OCI-LY3 (cell line): ENCODE results near the gene SOX9.

Experiments
- H2AFZ ChIP-seq: fragments of 200-600, 300-600 bp; shearing (Covaris generic); 2 replicates; pipeline ENCODE4 v1.6.0; 2014; ENCODE audit warnings: antibody characterized with exemption, low read depth, low read length
- H3K27ac ChIP-seq: fragments of 200-600, 300-600 bp; sonication (generic); 2 replicates; pipeline ENCODE4 v1.5.1; 2014; ENCODE audit warnings: mild to moderate bottlenecking, low read length, moderate library complexity, mixed read lengths
- H3K27me3 ChIP-seq: fragments of 200-600, 300-600 bp; sonication (generic); 2 replicates; pipeline ENCODE4 v1.6.1; 2014; ENCODE audit warnings: low read depth, low read length, mixed read lengths
- H3K36me3 ChIP-seq: fragments of 200-600, 300-600 bp; sonication (generic); replicated peaks from 2 replicates; pipeline ENCODE3; 2014; ENCODE audit warnings: low read depth, low read length, mixed read lengths
- H3K4me1 ChIP-seq: fragments of 300-600, 200-600 bp; sonication (generic); 2 replicates; pipeline ENCODE4 v1.6.1; 2014; ENCODE audit warnings: low read length, mixed read lengths
- H3K4me2 ChIP-seq: fragments of 200-600, 300-600 bp; sonication (generic); 2 replicates; pipeline ENCODE4 v1.6.1; 2014; ENCODE audit warnings: low read length, mixed read lengths
- H3K4me3 ChIP-seq: fragments of 300-600, 200-600 bp; sonication (generic); 2 replicates; pipeline ENCODE4 v1.5.1; 2014; ENCODE audit warnings: antibody characterized with exemption, mild to moderate bottlenecking, low read length, moderate library complexity
- H3K79me2 ChIP-seq: fragments of 300-600, 200-600 bp; shearing (Covaris generic); 2 replicates; pipeline ENCODE4 v1.6.1; 2014; ENCODE audit warnings: mild to moderate bottlenecking, low read length, mixed read lengths
- H3K9ac ChIP-seq: fragments of 300-600, 200-600 bp; shearing (Covaris generic); 2 replicates; pipeline ENCODE4 v1.6.0; 2014; ENCODE audit warnings: mild to moderate bottlenecking, low read length, moderate library complexity
- H3K9me3 ChIP-seq: fragments of 200-600, 300-600 bp; shearing (Covaris generic); 2 replicates; pipeline ENCODE4 v1.6.1; 2014; ENCODE audit warnings: low read length, mixed read lengths; ENCODE audit not compliant: insufficient read depth
- H4K20me1 ChIP-seq: fragments of 200-600, 300-600 bp; sonication (generic); 2 replicates; pipeline ENCODE4 v1.6.1; 2016; ENCODE audit warnings: low read length, mixed read lengths; ENCODE audit not compliant: insufficient read depth
- CTCF ChIP-seq: fragments of 200-600, 300-600 bp; sonication (generic); IDR thresholded peaks from 2 replicates; pipeline ENCODE4 v1.5.1; 2014; ENCODE audit warnings: antibody characterized with exemption, low read length, low read depth
- EZH2phosphoT487 ChIP-seq: fragments of 200-600 bp; shearing (Covaris generic); IDR thresholded peaks from 2 replicates; pipeline ENCODE4 v1.6.1; 2018; ENCODE audit warnings: antibody characterized with exemption, mixed run types, low read depth

Gene SOX9

GRCh38 chr17:72163474-72163873, 42.7 kb downstream of the SOX9 start:
- no peak overlapping the region for H3K9ac ChIP-seq
- H3K4me1 ChIP-seq = no peaks in the 10 kb centered on the region
- H3K27me3 ChIP-seq = no peaks in the 10 kb centered on the region
- H2AFZ ChIP-seq = no peak overlapping the region
- H3K4me3 ChIP-seq = no peak overlapping the region
- no peaks in the 10 kb centered on the region for H3K9me3 ChIP-seq
- no peak overlapping the region for H3K27ac ChIP-seq
- H3K79me2 ChIP-seq = no peaks in the 10 kb centered on the region
- no peaks in the 10 kb centered on the region for H3K36me3 ChIP-seq
- no peaks in the 10 kb centered on the region for H4K20me1 ChIP-seq
- no peak overlapping the region for H3K4me2 ChIP-seq
- TF ChIP-seq EZH2phosphoT487 (no peak), CTCF (no peak)

- Histone ChIP-seq H4K20me1 (no peaks in the 10 kb centered on the region), H3K27ac (no peak overlapping the region), H3K9me3 (no peaks in the 10 kb centered on the region), H3K4me1 (no peaks in the 10 kb centered on the region), H3K9ac (no peak overlapping the region), H3K4me3 (no peak overlapping the region), H2AFZ (no peak overlapping the region), H3K4me2 (no peak overlapping the region), H3K27me3 (peaks cover 2% of the 10 kb centered on the region; the same call in 1 of the 2 replicates), H3K79me2 (no peaks in the 10 kb centered on the region), H3K36me3 (no peaks in the 10 kb centered on the region)
- TF ChIP-seq CTCF = no peak
- no peak for TF ChIP-seq EZH2phosphoT487
Measured at GRCh38 chr17:72164158-72164739, 43.4 kb downstream of the SOX9 start.

- no peaks in the 10 kb centered on the region for H3K9me3 ChIP-seq
- H3K4me1 ChIP-seq = no peaks in the 10 kb centered on the region
- H4K20me1 ChIP-seq = no peaks in the 10 kb centered on the region
- no peak overlapping the region for H3K4me3 ChIP-seq
- H3K79me2 ChIP-seq = no peaks in the 10 kb centered on the region
- H2AFZ ChIP-seq = no peak overlapping the region
- no peak overlapping the region for H3K4me2 ChIP-seq
- H3K27me3 ChIP-seq = peaks cover 2% of the 10 kb centered on the region; the same call in 1 of the 2 replicates
- TF ChIP-seq CTCF (no peak), EZH2phosphoT487 (no peak)
- H3K9ac ChIP-seq = no peak overlapping the region
- no peak overlapping the region for H3K27ac ChIP-seq
- H3K36me3 ChIP-seq = no peaks in the 10 kb centered on the region
Measured at GRCh38 chr17:72165192-72165866, 44.5 kb downstream of the SOX9 start.

GRCh38 chr17:72165867-72166439, 45.1 kb downstream of the SOX9 start:
- Histone ChIP-seq H3K4me1 (no peaks in the 10 kb centered on the region), H2AFZ (no peak overlapping the region), H3K4me3 (no peak overlapping the region), H3K79me2 (no peaks in the 10 kb centered on the region), H3K36me3 (no peaks in the 10 kb centered on the region), H4K20me1 (no peaks in the 10 kb centered on the region), H3K9me3 (no peaks in the 10 kb centered on the region), H3K4me2 (no peak overlapping the region), H3K27ac (no peak overlapping the region), H3K27me3 (peaks cover 2% of the 10 kb centered on the region; the same call in 1 of the 2 replicates), H3K9ac (no peak overlapping the region)
- no peak for TF ChIP-seq CTCF
- TF ChIP-seq EZH2phosphoT487 = no peak
